Mucosa of gallbladder (tissue), 1 donor: ENCODE results near the gene HM13. TPM values are rescaled to one million over a fixed set of nuclear protein-coding genes. Genes with fewer than 3 reads are reported as not detected.
A peak's percentile ranks its signal among the peaks of the same experiment; 100 is the strongest.
"Not testable (repeated sequence)": the region's sequence is repeated elsewhere in the genome, so short reads cannot be mapped to it uniquely, and the experiment has no call there.

Experiments
- DNase-seq: peaks from one replicate; pipeline ENCODE4 v3.0.0-alpha.2; 2020; ENCODE audit warnings: low spot score
- total RNA-seq: library from RNA; stranded (reverse); gene quantifications from one replicate; pipeline ENCODE4 v1.2.1, GENCODE V29; 2021
- donor health status: DM: no; HTN: no; CAD: no.

The HM13 gene
- total RNA-seq, 1 donor from 2014 or later = 204 TPM

DNA sequence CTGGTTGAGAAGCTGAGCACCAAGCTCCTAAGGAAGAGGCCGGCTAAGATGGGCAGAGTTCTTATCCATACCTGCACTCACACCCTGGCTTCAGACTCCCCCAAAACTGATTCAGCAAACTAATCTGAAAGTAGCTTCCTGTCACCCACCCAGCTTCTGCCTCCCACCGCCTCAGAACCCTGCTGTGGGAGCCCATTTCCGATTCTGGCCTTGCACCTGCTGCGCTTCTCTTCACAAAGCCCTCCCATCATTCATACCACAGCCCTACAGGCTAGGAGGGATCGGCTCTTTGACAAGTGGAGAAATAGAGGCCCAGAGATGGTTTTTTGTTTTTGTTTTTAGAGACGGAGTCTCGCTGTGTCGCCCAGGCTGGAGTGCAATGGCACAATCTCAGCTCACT lies 28.7 kb downstream of the HM13 start:
- no peak for DNase-seq

DNA sequence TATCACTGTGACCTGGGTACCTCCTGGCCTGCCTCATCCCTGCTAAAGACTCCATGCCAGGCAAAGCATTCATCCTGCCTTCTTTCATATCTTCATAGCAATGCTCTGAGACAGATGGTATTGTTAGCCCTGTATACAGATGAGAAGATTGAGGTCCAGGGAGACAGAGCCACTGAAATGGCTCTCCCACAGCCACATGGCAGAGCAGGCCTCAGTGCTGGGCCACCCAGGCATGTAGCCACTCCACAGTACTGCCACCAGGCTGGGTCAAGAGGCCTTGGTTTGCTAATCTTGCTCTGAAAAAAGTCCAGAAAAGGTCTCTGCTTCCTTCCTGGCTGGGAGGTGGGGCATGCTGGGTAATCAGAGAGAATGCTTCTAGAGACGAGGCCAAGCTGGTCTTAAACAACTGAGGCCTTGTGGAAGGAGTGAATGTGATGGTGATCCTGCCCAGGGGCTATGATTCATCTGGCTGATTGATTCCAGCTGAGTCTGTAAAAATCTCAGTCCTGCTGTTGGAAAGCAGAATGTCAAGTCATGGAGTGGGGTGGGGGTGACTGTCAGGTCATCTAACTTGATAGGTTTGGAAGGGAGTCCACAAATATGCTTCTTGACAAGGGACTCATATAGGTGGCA lies 29.8 kb downstream of the HM13 start:
- DNase-seq = no peak

DNA sequence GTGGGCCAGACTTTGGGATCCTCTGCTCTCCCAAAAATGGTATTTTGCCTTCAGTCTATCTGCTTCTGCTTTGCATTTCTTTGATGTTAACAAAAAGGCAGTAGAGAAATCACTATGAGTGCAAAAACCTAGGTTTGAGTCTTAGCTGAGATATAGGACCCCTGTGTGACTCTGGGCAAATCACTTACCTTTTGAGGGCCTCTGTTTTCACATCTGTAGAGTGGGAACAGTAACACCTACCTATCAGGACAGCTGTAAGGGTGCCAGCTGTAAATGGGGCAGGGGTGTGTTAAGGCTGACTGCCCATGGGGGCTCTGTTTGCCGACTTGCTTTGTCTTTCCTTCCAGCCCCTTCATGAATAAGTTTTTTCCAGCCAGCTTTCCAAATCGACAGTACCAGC lies 30.4 kb downstream of the HM13 start:
- no peak for DNase-seq

DNA sequence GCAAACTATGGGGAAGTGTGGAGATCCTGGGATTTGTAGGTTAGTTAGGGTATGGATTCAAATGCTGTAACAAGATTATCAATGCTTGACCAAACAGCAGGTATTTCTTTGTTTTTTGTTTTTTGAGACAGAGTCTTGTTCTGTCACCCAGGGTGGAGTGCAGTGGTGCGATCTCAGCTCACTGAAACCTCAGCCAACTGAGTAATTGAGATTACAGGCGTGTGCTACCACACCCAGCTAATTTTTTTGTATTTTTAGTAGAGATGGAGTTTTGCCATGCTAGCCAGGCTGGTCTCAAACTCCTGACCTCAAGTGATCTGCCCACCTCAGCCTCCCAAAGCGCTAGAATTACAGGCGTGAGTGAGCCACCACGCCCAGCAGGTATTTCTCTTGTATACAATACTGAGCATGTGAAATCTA lies 31.4 kb downstream of the HM13 start:
- DNase-seq = not testable (repeated sequence)

DNA sequence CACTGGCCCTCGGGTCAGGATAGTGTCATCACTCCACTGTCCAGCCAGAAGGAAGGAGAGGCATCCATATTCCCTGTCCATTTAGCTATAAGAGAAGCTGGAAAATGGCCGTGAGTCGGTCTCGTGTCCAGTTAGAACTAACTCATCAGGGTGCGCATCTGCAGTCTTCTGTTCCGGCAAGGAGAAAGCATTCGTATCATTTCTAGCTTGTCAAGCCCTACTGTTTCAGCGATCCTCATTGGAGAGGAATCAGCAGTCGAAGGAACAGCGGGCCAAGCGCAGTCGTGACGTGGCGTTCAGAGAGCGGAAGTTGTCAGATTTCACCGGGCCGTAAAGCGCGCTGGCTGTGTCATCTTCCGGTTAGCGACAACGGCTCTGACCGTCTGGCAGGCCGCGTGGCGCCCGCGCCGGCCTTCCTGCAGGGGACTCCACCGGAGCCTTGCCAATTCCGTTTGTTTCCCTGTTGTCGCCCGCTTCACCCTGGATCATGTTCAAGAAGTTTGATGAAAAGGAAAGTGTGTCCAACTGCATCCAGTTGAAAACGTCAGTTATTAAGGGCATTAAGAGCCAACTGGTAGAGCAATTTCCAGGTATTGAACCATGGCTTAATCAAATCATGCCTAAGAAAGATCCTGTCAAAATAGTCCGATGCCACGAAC lies 32.9 kb downstream of the HM13 start:
- peak; percentile 86 for DNase-seq

DNA sequence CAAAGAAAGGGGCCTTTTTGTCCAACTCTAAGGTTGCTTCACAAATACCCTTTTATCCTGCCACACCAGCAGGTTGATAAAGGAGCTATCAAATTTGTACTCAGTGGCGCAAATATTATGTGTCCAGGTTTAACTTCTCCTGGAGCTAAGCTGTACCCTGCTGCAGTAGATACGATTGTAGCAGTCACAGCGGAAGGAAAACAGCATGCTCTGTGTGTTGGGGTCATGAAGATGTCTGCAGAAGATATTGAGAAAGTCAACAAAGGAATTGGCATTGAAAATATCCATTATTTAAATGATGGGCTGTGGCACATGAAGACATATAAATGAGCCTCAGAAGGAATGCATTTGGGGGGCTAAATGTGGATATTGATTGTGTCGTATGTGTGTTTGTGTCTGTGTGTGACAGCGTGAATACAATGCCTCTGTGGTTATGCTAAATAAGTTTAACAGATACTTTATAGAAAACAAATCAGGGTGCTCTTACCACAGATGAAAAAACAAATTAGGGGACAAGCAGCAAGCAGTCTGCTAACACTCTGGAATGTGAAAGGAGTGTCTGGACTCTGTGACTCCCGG lies 33.6 kb downstream of the HM13 start:
- DNase-seq = no peak

DNA sequence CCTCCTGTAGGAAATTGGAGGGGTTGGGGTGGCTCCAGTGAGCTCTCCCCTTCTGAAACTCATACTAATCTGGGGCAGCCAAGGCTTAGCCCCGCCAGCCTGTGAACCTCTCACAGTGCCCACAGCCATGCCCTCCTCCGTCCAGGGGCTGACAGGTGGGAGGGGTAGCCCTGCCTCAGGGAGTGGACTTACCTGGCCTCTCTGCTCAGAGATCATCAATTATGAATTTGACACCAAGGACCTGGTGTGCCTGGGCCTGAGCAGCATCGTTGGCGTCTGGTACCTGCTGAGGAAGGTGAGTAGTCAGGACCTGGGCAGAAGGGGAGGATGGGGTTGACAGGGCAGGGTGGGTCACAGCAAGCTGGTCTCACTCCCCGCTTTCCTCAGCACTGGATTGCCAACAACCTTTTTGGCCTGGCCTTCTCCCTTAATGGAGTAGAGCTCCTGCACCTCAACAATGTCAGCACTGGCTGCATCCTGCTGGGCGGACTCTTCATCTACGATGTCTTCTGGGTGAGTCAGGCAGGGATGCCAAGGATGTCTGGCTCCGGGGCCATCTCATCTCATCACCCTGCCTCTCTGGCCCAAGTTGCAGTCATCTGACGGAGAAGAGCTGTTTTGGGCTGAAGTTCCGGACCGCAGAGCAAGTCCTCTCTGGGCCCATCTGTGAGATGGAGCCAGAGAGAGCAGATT lies 34.7 kb downstream of the HM13 start:
- DNase-seq = no peak

DNA sequence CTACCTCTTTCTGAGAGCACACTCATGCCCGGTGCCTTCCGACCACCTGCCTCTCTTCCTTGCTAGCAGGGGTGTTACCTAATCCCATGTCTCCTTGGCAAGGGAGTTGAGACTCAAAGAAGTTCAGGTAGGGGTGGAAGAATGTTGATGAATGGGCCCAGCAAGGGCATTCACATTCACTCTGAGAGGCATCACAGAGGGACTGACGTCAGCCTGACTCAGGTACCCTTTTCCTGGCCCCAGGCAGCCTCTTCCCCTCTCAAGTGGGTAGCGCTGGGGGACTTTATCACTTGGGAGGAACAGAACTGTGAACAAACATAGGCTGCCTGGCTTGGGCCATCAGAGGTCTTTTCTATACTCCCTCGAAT lies 35.3 kb downstream of the HM13 start:
- no peak for DNase-seq

DNA sequence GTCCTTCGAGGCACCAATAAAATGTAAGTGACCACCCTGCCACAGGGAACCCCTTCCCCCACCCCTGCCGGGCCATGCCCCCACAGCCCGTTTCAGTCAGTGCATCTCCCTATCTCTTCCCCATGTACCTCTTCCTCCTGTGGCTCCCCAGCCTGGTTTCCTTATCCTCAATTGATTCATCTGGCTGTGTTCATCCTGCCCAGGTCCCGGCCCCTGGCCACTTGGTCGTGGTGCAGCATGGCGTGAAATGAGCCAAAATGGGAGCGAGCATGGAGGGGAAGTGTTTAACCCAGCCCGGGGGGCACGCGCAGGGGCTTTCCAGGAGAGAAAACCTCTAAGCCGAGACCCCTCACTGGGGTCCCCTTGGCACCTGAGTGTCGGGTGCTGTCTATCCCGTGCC lies 35.9 kb downstream of the HM13 start:
- DNase-seq = no peak

DNA sequence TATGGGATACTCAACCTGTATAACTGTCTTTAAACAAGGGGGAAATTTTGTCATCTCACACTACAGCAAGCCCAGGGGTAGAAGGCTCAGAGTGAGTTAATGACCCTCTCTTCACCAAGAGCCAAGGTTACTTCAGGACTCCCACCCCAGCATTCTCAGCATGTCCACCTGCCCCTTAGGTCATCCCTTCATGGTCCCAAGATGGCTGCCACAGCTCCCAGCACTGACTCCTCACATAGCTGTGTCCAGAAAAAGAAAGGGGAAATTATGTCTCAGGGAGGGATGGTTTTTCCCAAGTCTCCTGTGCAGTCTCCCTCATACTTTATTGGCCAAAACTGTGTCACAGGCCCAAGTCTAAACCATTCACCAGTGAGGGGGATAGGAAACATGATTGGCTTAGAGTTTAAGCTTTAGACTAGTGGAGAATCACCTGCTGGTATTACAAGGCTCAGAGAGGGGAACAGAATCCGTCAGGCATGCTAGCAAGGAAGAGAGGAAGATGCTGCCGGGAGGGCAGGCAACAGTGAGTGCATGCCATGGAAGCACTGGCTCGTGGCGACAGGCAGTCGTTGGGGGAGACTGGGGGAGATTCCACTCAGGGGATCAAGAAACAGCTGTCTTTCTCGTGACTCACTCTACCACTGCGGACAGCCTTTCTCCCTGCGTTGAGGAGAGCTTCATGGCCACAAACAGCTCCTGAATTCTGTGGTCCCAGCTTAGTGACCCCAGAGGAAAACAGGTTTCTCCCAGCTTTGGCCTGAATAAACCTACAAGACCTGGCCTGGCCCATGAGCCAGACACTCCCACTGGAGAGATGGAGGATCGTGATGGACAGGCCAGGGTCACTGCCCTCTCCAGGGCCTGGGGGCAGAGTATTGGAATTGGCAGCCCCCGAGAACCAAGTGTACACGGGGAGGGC lies 37.2 kb downstream of the HM13 start:
- no peak for DNase-seq

DNA sequence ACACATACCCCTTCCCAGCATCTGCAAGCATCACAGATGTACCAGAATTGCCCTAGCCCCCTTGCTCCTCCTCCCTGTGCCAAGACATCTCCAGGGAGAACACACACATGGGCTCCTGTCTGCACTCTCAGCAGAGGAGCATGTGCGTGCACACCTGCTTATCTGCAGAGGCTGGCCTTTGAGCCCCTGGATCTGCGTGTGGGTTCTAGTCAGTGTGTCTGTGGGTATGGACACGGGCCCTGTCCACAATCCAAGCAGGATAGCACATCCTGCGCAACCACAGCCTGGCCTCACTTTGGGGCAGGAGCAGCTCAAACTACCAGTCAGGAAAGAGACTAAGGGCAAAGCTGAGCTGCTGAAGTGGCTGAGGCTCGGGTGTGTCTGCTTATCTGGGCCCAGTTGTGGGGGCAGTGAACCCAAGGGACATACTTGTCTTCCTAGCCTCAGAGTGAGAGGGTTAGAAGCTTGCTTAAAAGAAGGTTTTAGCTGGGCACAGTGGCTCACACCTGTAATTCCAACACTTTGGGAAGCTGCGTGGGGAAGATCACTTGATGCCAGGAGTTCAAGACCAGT lies 41.0 kb downstream of the HM13 start:
- no peak for DNase-seq

DNA sequence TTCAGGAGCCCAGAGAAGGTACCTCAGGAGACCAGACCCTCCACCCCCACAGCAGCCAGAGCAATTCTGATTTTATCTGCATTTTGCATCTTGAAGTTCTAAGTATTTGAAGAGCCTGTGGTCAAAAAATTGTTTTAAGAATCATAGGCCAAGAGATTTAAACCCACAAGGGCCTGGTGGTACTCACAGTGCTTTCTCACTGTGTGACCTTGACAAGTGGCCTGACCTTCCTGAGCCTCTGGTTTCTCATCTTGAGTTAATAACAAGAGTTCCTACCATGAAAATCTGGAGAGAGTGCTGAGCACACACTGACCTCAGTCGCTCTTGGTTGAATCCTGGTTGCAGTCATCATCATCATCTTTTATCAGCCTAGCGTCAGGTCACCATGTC lies 45.5 kb downstream of the HM13 start:
- DNase-seq = no peak

DNA sequence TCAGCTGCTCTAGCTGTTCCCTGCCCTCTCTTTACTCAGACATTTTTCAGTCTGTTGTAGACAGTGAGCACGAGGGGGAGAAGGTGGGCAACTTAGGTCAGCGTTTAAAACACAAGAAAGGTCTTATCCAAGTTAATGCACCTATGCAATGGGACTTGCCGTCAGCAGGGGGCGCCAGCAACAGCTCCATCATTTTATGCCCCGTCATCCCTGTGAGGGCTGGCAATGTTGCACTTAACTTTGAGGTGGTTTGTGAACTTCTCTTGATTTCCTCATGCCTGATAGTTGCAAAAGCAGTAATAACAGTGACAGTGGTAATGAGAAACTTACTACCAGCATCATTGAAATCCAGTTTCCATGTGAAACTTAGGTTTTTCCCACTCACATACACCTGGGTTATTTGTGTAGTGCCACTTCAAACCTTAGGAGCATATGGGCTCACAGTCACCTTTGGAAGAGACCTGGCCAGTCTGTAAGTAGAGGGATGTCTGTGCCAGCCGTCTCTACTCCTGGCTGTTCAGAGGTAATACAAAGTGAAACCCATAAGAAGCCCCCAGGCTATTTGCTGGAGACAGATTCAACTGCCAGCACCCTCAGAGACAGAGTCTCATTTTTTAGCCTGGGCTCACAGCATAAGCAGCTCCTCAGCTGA lies 46.0 kb downstream of the HM13 start:
- DNase-seq = peak; percentile 62

DNA sequence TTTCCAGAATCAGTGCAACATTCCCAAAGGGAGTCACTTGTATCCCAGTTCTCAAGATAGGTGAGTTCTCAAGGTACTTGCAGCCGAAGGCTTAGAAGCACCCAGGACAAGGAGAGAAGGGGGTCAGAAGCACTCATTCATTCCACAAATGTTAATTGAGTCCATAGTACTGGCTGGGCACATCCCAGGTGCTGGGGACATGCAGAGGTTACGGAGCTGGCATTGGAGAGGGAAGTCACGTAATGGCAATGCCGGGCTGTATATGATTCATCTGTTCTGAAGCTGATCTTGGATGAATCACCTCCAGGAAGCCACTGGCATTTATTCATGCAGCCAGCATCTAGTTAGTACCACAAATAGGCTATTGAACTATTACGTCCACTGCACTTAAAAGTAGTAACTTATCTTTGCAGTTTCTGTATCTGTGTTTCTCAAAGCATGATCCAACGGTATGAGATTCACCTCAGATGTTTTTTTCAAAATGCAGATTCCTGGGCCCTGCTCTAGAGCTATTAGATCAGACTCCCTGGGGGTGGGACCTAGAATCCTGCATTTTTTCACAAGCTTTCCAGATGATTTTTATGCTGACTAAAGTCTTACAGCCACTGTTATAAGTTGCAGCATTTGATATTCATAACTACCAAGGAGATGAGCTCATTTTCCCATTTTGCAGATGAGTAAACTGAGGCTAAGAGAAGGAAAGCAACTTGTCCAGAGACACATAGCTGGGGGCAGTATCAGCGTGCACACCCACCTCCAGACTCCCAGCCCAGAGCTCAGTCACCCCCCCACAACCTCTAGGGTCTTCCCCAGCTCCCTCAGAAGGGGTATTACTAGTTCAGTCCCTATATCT lies 46.7 kb downstream of the HM13 start:
- peak; percentile 77 for DNase-seq

DNA sequence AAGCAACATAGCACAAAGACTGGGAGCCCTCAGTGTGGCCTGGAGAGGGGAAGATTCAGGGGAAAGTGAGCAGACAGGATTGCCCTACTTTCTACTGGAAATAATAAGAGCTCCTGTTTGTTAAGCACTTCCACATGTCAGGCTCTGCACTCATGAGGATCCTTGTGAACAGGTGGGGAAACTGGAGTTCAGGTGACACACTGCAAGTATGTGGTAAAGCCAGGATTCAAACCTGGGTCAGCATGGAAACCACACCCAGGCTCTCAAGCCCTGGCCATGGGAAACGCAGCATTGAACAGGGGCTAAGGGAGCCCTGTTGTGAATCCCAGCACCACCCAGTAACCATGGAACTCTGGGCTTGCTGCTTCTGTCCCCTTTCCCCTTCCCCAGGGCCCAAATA lies 48.0 kb downstream of the HM13 start:
- DNase-seq = no peak

DNA sequence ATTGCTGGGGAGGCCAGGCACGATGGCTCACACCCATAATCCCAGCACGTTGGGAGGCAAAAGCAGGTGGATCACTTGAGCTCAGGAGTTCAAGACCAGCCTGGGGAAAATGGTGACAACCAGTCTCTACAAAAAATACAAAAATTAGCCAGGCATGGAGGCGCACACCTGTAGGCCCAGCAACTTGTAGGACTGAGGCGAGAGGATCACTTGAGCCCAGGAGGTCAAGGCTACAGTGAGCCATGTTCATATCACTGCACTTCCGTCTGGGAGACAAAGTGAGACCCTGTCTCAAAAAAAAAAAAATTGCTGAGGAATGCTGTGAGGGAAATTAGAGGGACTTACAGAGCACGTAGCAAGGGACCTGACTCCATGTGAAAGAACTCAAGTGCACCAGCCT lies 50.0 kb downstream of the HM13 start:
- no peak for DNase-seq

DNA sequence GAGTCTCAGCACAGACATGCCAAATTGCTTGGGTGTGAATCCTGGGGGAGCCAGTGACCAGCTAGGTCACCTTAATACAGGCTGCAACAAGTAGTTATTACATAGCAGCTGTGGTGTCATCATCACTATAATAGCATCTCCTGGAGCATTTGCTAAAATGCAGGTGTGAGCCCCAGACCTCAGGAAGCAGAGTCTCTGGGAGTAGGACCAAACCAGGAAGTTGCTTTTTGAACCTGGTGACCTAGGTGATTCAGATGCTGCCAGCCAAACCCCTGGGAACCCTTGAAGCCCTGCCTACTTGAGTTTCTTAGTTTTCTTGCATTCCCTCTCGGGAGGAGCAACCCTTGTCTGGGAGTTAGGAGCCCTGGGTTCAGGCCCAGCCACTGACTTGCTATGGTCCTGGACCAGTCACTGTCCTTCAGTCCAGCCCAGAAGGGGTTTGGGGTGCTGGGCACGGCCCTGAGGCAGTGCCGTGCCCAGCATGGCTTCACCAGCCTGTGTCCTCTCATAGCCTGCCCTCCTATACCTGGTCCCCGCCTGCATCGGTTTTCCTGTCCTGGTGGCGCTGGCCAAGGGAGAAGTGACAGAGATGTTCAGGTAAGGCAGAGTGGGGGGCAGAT lies 51.6 kb downstream of the HM13 start:
- no peak for DNase-seq

DNA sequence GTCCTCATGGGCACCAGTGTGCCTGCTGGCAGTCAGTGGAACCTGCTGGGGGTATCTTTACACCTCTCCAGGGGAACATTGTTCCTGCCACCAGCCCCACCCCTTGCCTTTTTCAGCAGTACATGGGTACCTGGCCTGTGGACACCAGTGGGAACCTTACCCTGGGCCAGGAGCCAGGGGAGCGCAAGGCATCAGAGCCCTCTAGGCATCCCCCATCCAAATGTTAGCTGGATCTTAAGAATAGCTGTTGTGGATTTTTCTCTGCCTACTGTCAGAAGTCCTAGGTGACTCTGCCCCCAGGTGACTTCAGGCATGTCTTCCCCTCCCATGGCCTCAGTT lies 52.0 kb downstream of the HM13 start:
- DNase-seq = no peak

DNA sequence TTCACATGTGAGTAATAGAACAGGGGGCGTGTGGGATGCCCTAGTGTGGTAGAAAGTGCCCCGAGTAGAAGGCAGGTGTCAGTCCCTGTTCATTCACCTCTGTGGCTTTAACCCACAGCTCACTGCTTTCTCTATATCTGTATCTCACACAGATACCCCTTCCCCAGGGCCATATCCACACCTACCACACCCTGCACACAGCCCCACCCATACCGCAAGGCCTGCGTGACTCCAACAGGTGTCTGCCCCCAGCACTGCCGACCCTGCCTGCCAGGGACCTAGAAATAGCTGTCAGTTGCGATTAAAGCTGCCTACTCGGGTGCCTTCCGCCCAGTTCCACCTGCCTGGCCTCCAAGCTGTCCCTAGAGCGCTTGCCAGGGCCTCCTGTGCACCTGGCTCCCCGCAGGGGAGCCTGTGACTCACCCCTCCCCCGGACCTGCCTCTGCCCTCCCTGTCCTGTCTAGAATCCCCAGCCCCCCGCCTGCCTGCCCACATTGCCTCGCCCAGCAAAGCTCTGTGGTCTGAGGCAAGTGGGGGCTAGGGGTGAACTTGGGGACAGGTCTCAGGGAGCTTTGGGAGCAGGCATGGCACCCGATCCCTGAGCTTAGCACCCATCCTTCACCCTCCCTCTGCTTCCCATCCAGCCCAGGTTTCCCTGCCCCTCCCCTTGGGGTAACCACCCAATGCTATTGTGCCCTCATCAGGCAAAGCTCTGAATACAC lies 52.6 kb downstream of the HM13 start:
- no peak for DNase-seq
